Gastrocnemius medialis (tissue), 4 donors: ENCODE measurements around the gene TAS2R42.

Source experiments
- POLR2A ChIP-seq, 2 donors: fragments of 450-650 bp; IDR thresholded peaks; one replicate each; pipeline ENCODE4 v1.6.1; 2017; ENCODE audit warnings: antibody characterized with exemption in 2 of 2, mild to moderate bottlenecking in 2 of 2, moderate library complexity in 2 of 2
- TF ChIP-seq, protein P1 (sequence below), 5 experiments: fragments of 450-650 bp in 3 of 5; fragments of 200-600 bp in 2 of 5; sonication (generic) in 2 of 5; IDR thresholded peaks in 4 of 5; conservative IDR thresholded peaks in 1 of 5; 1 replicate in 4 of 5; 2 replicates in 1 of 5; pipeline ENCODE4 v1.5.1; 2016 to 2019; ENCODE audit warnings: antibody characterized with exemption in 5 of 5, mild to moderate bottlenecking in 3 of 5, moderate library complexity in 3 of 5

DNA sequence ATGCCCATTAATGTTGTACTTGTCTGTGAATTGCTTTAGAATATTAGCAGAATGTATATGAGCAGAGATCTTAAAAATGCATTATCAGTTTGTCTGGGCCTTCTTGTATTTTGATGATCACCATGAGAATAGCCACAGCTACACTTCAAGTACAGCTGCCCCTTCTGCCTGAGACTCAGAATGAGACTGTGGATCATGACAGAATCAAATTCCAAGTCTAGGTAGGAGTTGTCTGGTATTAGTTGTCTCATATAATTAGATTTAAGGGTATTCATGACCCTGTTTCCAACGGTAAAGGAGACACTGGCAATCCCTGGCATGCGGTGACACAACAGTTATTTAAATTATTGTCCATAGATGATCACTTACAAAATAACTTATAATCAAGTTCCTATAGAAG lies 34.0 kb downstream of the TAS2R42 start:
- TF ChIP-seq, protein P1, sequence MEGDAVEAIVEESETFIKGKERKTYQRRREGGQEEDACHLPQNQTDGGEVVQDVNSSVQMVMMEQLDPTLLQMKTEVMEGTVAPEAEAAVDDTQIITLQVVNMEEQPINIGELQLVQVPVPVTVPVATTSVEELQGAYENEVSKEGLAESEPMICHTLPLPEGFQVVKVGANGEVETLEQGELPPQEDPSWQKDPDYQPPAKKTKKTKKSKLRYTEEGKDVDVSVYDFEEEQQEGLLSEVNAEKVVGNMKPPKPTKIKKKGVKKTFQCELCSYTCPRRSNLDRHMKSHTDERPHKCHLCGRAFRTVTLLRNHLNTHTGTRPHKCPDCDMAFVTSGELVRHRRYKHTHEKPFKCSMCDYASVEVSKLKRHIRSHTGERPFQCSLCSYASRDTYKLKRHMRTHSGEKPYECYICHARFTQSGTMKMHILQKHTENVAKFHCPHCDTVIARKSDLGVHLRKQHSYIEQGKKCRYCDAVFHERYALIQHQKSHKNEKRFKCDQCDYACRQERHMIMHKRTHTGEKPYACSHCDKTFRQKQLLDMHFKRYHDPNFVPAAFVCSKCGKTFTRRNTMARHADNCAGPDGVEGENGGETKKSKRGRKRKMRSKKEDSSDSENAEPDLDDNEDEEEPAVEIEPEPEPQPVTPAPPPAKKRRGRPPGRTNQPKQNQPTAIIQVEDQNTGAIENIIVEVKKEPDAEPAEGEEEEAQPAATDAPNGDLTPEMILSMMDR (IDR thresholded peaks at IDR 0.05 in 4 of 5, conservative IDR thresholded peaks at IDR 0.05 in 1 of 5), result no peak
- no peak for TF ChIP-seq POLR2A (IDR thresholded peaks at IDR 0.05)
